Pancreas (tissue), 10 donors: ENCODE results near the gene TMEM247. TPM values are rescaled to one million over a fixed set of nuclear protein-coding genes. Genes with fewer than 3 reads are reported as not detected.
A peak's percentile ranks its signal among the peaks of the same experiment; 100 is the strongest.

Experiments used
- ATAC-seq, 4 donors: fragments of 200-7000 bp; cut with Tn5 transposase; one replicate each; pipeline versions ENCODE4 v1.8.0 to v1.9.1; 2020; ENCODE audit warnings: mild to moderate bottlenecking in 4 of 4, moderate library complexity in 4 of 4
- DNase-seq, 6 donors: peaks; one replicate each; pipeline ENCODE4 v3.0.0-alpha.2; 2020
- FAIRE-seq: peaks from 2 replicates; lab custom pipeline; 2012; peaks lifted over from hg19 to GRCh38; lab: Jason Lieb, UNC
- H3K27ac ChIP-seq, 4 donors: fragments of 200-600 bp; sonication (generic); 1 replicate in 3 of 4; 2 replicates in 1 of 4; pipeline versions ENCODE4 v1.5.0 to v1.8.0; 2020
- H3K27me3 ChIP-seq, 4 donors: fragments of 200-600 bp; one replicate each; pipeline ENCODE4 v1.8.0; 2021
- H3K36me3 ChIP-seq, 3 donors: fragments of 200-600 bp; sonication (generic) in 1 of 3; one replicate each; pipeline versions ENCODE4 v1.5.0 to v1.8.0; 2020 to 2021
- H3K4me1 ChIP-seq, 3 donors: fragments of 200-600 bp; one replicate each; pipeline ENCODE4 v1.8.0; 2021
- H3K4me3 ChIP-seq, 4 donors: fragments of 200-600 bp; sonication (generic) in 2 of 4; one replicate each; pipeline versions ENCODE4 v1.5.0 to v1.8.0; 2020 to 2021
- H3K9me3 ChIP-seq, 4 donors: fragments of 200-600 bp; one replicate each; pipeline ENCODE4 v1.8.0; 2021
- CTCF ChIP-seq, 4 donors: fragments of 200-600 bp; sonication (generic) in 3 of 4; IDR thresholded peaks; one replicate each; pipeline versions ENCODE4 v1.5.0 to v1.8.0; 2021; ENCODE audit warnings: antibody characterized with exemption in 4 of 4
- WGBS, 2 donors: extraction: QIAGEN DNeasy Blood & Tissue Kit; methylation state at CpG; one replicate each; pipeline ENCODE4 v1.1.7; 2013; 5-methylcytosine and 5-hydroxymethylcytosine counted together
- intact Hi-C, 3 donors: fragments of 100-400 bp; cut with DNase I; formaldehyde crosslinking; loops; one replicate each; pipeline versions ENCODE4 v1.11.1 to v1.14.2; 2022
- polyA plus RNA-seq, 2 donors: library from polyadenylated mRNA; stranded (reverse); fragments of 200-250 nt; gene quantifications; one replicate each; pipeline ENCODE4 v1.2.3, GENCODE V29; 2013
- total RNA-seq, 6 donors: library from RNA; stranded (reverse); fragmentation: NEBNext Ultra II Directional in 4 of 6; extraction: Animal tissue kit (Norgen Biotek cat#: 25700) in 4 of 6; gene quantifications; one replicate each; pipeline versions ENCODE4 v1.2.1 to v1.2.4, GENCODE V29; 2021 to 2023
- donor health status: healthy with polysubstance abuse.
- donor health status: DM: no; HTN: no; CAD: no; lungs with moderate emphysema.
- donor health status: DM: no; HTN: no; CAD: no.
- donor health status: control.
- donor health status: control.
- donor health status: Bipolar disorder and iron deficiency.
- donor health status: DM: yes; HTN: yes; CAD: no.
- donor health status: DM: no; HTN: no; CAD: no.
- donor health status: DM: no; HTN: no; CAD: no.
- donor health status: DM: yes; HTN: yes; CAD: no.

TMEM247 gene
- total and polyA plus RNA-seq, 8 donors, result not detected

GRCh38 chr2:46477925-46478324 lies 1.4 kb upstream of the TMEM247 start:
- H3K27ac ChIP-seq, result no peak overlapping the region
- H3K27me3 ChIP-seq, result no peaks in the 10 kb centered on the region
- WGBS, 2 donors, result 87 to 89% methylated on average over 10 of the region's 10 CpGs
- DNase-seq, result no peak
- no peaks in the 10 kb centered on the region for H3K36me3 ChIP-seq
- H3K4me1 ChIP-seq, result no peaks in the 10 kb centered on the region
- H3K4me3 ChIP-seq, result no peak overlapping the region
- TF ChIP-seq CTCF (IDR thresholded peaks at IDR 0.05), result no peak
- no peak for ATAC-seq
- intact Hi-C loops, result no loop called here
- H3K9me3 ChIP-seq, result no peaks in the 10 kb centered on the region
- no peak for FAIRE-seq

DNA sequence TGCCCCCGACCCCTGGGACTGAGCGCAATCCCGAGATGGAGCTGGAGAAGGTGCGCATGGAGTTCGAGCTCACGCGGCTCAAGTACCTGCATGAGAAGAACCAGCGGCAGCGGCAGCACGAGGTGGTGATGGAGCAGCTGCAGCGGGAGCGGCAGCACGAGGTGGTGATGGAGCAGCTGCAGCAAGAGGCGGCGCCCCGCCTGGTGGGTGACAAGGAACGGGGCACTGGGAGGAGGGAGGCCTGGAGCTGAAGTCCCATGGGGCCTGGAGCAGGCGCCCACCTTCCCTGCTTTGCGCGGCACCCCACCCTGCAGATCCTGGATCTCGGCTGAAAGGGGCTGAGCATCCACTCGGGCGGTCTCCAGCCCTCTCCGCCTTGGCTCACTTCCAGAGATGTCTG lies 1.2 kb downstream of the TMEM247 start:
- no peaks in the 10 kb centered on the region for H3K27me3 ChIP-seq
- H3K4me1 ChIP-seq, result no peaks in the 10 kb centered on the region
- H3K4me3 ChIP-seq, result no peak overlapping the region
- H3K27ac ChIP-seq, result no peak overlapping the region
- FAIRE-seq, result no peak
- TF ChIP-seq CTCF (IDR thresholded peaks at IDR 0.05), result no peak
- H3K36me3 ChIP-seq, result no peaks in the 10 kb centered on the region
- WGBS, 2 donors, result 88 to 91% methylated on average over 24 of the region's 24 CpGs
- no peak for ATAC-seq
- H3K9me3 ChIP-seq, result no peaks in the 10 kb centered on the region
- intact Hi-C loops, result no loop called here
- no peak for DNase-seq

DNA sequence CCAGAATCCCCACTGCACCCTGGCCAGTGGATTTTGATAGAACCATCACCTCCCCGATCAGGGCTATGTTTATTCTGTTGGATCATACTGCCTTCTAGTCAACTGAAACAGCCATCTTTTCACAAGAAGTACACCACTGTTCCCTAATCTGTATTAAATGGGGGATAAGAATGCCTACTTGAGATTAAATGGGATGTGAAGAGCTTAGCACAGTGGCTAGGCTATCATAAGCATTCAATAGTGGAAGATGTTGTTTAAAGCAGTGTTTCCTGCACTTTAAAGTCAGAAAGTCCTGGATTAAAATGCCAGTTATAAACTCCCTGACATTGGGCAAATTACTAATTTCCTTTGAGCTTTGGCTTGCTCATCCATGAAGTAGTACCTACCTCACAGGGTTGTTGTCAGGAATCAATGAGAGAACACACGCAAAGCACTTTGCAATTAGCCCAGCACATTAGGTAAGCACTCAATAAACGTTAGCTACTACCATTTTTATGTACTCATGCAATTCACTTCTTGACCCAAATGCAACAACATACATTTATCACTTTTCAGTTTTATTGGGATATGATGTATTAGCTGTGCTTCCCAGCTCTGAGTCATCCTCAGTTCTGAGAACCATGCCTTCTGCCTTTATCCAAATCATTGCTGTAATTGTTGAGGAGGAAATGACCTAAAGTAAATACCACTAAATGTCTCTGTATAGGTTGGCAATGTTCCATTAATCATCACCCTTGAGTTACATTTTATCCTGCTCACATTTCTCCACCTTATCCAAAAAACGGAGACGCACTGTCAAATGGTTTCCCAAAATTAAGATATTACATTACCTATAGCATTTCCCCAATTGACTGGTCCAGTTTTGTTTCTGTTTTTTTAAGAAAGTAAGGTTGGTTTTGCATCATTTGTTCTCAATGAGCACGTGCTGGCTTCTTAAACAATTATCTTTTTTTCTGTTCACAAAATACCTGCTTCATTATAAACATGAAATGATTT lies 2.1 kb downstream of the TMEM247 start:
- H3K27me3 ChIP-seq, result no peaks in the 10 kb centered on the region
- 65 to 68% methylated on average over 6 of the region's 6 CpGs for WGBS, 2 donors
- no peaks in the 10 kb centered on the region for H3K36me3 ChIP-seq
- intact Hi-C loops, result no loop called here
- no peak overlapping the region for H3K27ac ChIP-seq
- DNase-seq (no peak), FAIRE-seq (no peak), ATAC-seq (peak in 3 of 4 donors; percentile 36 to 90 (median 37))
- TF ChIP-seq CTCF (IDR thresholded peaks at IDR 0.05), result no peak
- no peaks in the 10 kb centered on the region for H3K4me1 ChIP-seq
- H3K4me3 ChIP-seq, result no peak overlapping the region
- H3K9me3 ChIP-seq, result no peaks in the 10 kb centered on the region

DNA sequence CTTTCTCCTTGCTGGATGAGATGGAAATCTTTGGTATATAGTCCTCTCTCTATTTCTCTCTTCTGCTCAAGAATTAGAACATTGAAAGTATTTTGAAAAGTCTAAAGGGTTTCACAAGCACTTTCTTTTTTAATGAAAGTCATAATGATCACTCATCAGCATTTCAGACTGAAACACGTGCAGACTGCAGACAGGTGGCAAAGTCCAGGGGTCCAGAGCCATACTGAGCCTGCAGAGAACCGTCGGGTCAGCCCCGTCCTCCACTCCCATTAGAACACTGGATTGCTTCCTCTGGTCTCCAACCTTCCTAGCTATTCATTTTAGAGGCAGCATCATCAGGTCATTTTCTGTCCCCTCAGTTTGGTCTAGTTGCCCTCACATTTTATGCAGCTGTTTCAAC lies 3.1 kb downstream of the TMEM247 start:
- WGBS, 2 donors, result 82% methylated on average over 4 of the region's 4 CpGs
- intact Hi-C loops, result no loop called here
- DNase-seq (no peak), ATAC-seq (no peak), FAIRE-seq (no peak)
- H3K27me3 ChIP-seq, result no peaks in the 10 kb centered on the region
- TF ChIP-seq CTCF (IDR thresholded peaks at IDR 0.05), result no peak
- H3K4me3 ChIP-seq, result no peak overlapping the region
- no peaks in the 10 kb centered on the region for H3K9me3 ChIP-seq
- no peak overlapping the region for H3K27ac ChIP-seq
- H3K4me1 ChIP-seq, result no peaks in the 10 kb centered on the region
- H3K36me3 ChIP-seq, result no peaks in the 10 kb centered on the region

- no peak for FAIRE-seq
- no peak for ATAC-seq
- TF ChIP-seq CTCF (IDR thresholded peaks at IDR 0.05), result no peak
- intact Hi-C loops, result no loop called here
- Histone ChIP-seq H3K4me3 (no peak overlapping the region), H3K27me3 (no peaks in the 10 kb centered on the region), H3K27ac (no peak overlapping the region), H3K9me3 (no peaks in the 10 kb centered on the region), H3K4me1 (no peaks in the 10 kb centered on the region), H3K36me3 (no peaks in the 10 kb centered on the region)
- 88 to 92% methylated on average over 5 of the region's 5 CpGs for WGBS, 2 donors
- DNase-seq, result no peak
These were observed 5.6 kb downstream of the TMEM247 start for GRCh38 chr2:46485002-46485401.
